Cardiac septum (tissue), 1 donor: ENCODE data around the gene TTC3. TPM values are rescaled to one million over a fixed set of nuclear protein-coding genes. Genes with fewer than 3 reads are reported as not detected.
"Not testable (repeated sequence)": the region's sequence is repeated elsewhere in the genome, so short reads cannot be mapped to it uniquely, and the experiment has no call there.

ENCODE experiments used
- DNase-seq: peaks from one replicate; pipeline ENCODE4 v3.0.0-alpha.2; 2020; ENCODE audit warnings: low spot score
- intact Hi-C: fragments of 100-400 bp; cut with DNase I; formaldehyde crosslinking; loops from one replicate; pipeline ENCODE4 v1.14.0; 2022
- total RNA-seq: library from RNA; stranded (reverse); fragmentation: NEBNext Ultra II Directional; extraction: Animal tissue kit (Norgen Biotek cat#: 25700); gene quantifications from one replicate; pipeline ENCODE4 v1.2.1, GENCODE V29; 2021
- donor health status: DM: no; HTN: no; CAD: no.

Gene TTC3
- total RNA-seq, 1 donor from 2014 or later, result 62.1 TPM

DNA sequence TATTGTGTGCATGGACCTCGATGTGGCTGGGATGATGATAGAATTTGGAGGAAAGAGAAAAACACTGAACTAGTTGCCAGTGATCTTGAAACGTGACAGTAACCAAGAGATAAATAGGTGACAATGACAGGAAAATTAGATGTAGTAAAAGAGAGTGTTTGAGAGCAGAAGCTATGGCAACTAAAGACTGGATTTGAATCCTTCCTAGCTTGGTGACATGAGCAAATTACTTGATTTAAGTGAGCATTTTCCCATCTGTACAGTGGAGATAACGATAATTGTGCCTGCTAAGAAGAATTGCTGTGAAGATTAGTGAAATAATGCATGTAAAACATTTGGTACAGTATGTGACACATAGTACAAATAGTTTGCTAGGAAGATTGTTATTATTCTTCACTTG, 12.7 kb downstream of the TTC3 start:
- no peak for DNase-seq
- intact Hi-C loops, result no loop called here

- DNase-seq, result no peak
- intact Hi-C loops, result no loop called here
Observed at GRCh38 chr21:37087188-37087587, 14.1 kb downstream of the TTC3 start.

- no peak for DNase-seq
- intact Hi-C loops, result no loop called here
Observed at GRCh38 chr21:37088186-37088735, 15.2 kb downstream of the TTC3 start.

DNA sequence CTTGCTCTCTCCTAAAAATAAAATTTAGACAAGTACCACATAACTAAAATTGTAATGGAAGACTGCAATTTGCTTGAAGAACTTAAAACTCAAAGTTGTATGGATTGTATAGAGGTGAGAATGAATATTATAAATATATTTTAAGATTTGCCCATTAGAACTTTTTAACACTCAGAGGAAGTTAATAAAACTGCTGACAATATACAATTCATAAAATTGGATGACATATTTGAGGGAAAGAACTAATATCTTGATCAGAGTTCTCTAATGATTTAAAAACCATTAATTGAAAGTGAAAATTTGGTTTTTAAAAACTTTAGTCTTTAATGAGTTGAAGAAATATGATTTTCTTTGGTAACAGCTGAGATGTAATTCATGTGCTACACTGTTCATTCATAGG, 20.9 kb downstream of the TTC3 start:
- no peak for DNase-seq

DNA sequence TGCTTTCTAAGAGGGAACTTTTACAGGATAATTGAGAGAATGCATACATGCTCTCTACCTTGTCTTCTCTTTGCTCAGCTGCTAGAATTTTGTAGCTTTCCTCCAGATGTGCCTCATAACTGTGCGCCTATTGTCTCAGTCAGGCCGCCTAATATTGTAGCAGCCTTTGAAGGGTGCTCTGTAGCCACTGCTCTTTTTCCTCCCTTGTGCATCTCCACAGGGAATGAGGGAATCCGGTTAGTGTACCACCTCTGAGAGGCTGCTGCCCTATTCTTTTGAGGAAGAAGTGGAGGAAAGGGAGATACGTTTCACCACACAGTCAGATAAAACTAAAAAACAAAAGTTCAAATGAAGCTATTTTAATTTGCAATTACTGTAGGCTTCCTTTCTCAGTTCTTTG, 22.8 kb downstream of the TTC3 start:
- no peak for DNase-seq
- intact Hi-C loops, result no loop called here

More for the DNA sequence above, 20.9 kb downstream of the TTC3 start:
- intact Hi-C loops, result no loop called here

GRCh38 chr21:37098751-37099150, 25.7 kb downstream of the TTC3 start:
- DNase-seq, result no peak
- intact Hi-C loops, result no loop called here

DNA sequence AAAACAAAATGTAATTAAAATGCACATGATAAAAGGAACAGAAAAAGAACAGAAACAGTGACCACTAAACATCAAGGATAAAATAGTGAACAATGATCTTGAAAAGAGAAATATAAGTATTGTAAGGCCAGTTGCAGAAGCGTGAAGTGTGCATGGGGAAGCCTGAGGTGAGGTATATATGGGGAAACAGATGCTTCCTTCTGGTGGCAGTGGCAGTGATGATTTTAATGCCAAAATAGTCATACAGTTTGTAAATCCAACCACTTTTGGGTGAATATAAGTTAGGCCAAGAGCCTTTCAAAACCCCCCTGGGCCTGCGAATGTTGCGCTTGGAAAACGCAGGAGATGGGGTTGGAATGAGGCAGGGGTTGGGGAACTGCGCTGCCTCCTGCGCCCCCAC, 27.3 kb downstream of the TTC3 start:
- DNase-seq, result no peak
- intact Hi-C loops, result no loop called here

- intact Hi-C loops, result no loop called here
Observed at GRCh38 chr21:37101384-37101783, 28.3 kb downstream of the TTC3 start.

GRCh38 chr21:37102746-37103145, 29.7 kb downstream of the TTC3 start:
- intact Hi-C loops, DNase-seq: not testable (repeated sequence)

More at GRCh38 chr21:37101384-37101783, 28.3 kb downstream of the TTC3 start:
- DNase-seq, result no peak

DNA sequence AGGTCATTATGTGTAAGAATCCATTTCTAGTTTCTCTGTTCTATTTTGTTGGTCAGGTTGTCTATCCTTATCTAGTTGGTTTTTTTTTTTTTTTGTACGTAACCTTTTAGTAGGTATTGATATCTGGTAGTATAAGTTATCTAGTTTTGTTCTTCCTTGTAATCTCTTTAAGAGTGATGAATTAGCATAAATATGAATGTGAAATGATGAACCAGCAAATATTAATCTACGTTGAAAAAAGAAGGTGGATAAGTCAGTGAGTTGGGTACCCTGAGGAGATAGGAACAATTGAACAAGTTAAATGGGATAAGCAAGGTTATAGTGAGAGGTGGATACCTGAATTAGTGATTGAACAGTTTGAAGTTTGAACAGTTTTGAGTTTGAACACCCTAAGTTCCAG, 33.9 kb downstream of the TTC3 start:
- intact Hi-C loops, result no loop called here
- no peak for DNase-seq

DNA sequence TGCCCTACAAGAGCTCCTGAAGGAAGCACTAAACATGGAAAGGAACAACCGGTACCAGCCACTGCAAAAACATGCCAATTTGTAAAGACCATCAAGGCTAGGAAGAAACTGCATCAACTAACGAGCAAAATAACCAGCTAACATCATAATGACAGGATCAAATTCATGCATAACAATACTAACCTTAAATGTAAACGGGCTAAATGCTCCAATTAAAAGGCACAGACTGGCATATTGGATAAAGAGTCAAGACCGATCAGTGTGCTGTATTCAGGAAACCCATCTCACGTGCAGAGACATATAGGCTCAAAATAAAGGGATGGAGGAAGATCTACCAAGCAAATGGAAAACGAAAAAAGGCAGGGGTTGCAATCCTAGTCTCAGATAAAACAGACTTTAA, 38.0 kb downstream of the TTC3 start:
- intact Hi-C loops, DNase-seq: not testable (repeated sequence)

- intact Hi-C loops, result not testable (repeated sequence)
Observed at GRCh38 chr21:37114301-37114700, 41.2 kb downstream of the TTC3 start.

DNA sequence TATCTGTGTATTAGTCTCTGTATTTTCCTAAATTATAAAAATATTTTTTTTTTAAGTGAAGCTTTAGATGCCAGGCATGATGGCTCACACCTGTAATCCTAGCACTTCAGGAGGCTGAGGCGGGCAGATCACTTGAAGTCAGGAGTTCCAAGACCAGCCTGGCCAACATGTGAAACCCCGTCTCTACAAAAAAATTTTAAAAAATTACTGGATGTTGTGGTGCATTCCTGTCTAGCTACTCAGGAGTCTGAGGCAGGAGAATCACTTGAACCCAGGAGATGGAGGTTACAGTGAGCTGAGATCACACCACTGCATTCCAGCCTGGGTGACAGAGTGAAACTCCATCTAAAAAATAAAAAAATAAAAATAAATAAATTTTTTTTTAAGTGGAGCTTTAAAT, 43.4 kb downstream of the TTC3 start:
- DNase-seq, intact Hi-C loops: not testable (repeated sequence)

More at GRCh38 chr21:37114301-37114700, 41.2 kb downstream of the TTC3 start:
- DNase-seq, result not testable (repeated sequence)

DNA sequence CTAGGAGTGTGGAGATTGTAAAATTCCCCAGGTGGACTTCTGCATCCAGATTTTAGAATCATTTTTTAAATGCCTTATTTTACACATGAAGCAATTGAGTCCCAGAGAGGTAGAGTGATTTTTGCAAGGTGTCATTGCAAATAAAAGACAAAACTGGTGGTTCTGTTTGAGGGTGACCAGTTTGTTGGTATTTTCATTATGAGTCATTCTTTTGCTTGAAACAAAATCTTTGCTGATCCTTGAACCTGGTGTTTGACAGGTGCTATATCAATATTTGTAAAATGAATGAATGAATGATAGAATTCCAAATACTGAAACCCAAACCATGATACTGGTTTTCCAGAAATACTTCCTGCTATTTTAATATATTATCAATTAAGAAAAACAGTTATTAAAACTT, 44.1 kb downstream of the TTC3 start:
- no peak for DNase-seq
- intact Hi-C loops, result no loop called here

DNA sequence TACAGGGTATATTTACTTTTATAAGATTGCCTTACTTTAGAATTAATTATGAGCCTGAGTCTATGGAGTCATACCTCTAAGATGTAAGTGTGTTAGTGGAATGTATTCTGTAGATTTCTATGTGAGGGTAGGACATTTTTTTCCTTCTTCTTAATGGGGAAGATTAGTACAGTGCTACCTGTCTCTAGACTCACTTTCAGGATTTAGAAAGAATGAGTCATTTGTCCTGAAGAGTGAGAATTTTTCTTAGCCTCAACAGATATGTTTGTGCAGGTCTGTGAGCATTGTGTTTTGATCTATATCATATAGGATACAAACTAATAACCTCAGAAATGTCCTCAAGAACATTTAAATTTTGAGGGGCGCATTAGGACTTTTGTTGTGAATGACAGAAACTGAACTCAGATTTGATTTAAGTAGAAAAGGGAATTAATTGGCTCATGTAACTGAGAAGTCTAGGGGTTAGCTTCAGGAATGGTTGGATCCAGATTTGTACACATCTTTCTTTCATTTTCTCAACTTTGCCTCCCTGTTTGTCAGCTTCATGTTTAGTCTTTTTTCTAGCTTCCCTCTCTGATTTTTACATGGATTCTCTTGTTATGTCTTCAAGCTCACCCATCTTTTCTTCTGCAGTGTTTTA, 45.3 kb downstream of the TTC3 start:
- intact Hi-C loops, result no loop called here
- DNase-seq, result no peak

- intact Hi-C loops, result no loop called here
Observed at GRCh38 chr21:37119421-37120218, 46.6 kb downstream of the TTC3 start.

GRCh38 chr21:37128076-37128475, 55.0 kb downstream of the TTC3 start:
- intact Hi-C loops, result no loop called here
- no peak for DNase-seq

More at GRCh38 chr21:37119421-37120218, 46.6 kb downstream of the TTC3 start:
- DNase-seq, result no peak

GRCh38 chr21:37130971-37131370, 57.9 kb downstream of the TTC3 start:
- intact Hi-C loops, result no loop called here
- no peak for DNase-seq

GRCh38 chr21:37136261-37136660, 63.2 kb downstream of the TTC3 start:
- no peak for DNase-seq
- intact Hi-C loops, result no loop called here

DNA sequence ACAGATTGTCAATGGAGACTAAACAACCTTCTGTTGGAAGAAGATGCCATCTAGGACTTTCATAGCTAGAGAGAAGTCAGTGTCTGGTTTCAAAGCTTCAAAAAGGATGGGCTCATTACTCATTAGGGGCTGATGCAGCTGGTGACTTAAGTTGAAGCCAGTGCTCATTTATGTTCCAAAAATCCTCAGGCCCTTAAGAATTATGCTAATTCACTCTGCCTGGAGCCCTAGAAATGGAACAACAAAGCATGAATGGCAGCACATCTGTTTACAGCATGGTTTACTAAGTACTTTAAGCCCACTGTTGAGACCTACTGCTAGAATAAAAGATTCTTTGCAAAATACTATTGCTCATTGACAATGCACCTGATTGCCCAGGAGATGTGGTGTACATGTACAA, 63.7 kb downstream of the TTC3 start:
- DNase-seq, result no peak
- intact Hi-C loops, result no loop called here

DNA sequence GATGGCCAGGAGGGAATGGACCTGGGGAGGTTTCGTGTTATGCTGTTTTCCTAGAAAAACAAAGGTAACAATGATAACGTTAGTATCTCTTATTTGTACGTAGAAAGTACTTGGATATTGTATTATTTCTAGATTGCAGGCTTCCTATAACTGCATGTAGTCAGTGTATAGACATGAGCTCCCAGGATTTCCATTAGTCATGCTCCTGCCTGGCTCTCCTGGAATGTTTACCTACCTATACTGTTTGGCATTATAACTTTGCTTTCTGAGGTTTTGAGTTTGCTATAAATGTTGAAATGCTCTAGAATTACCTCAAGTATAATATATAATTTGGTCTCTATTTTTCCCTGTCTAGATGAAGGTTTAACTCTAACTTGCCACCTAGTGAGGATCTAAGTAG, 66.1 kb downstream of the TTC3 start:
- intact Hi-C loops, result no loop called here
- no peak for DNase-seq
